Astrocyte (in vitro differentiated cells and primary cell): ENCODE data around the gene ENO2.

Experiments used
- CTCF ChIP-seq: IDR thresholded peaks from 2 replicates; pipeline ENCODE4 v1.5.1; 2011; ENCODE audit warnings: low read depth, mild to moderate bottlenecking, inconsistent platforms, low read length, moderate library complexity; ENCODE audit not compliant: insufficient read depth
- EZH2 ChIP-seq: IDR thresholded peaks from 2 replicates; pipeline ENCODE4 v1.6.1; 2012; ENCODE audit warnings: mild to moderate bottlenecking, low read length, inconsistent platforms; ENCODE audit not compliant: insufficient read depth

DNA sequence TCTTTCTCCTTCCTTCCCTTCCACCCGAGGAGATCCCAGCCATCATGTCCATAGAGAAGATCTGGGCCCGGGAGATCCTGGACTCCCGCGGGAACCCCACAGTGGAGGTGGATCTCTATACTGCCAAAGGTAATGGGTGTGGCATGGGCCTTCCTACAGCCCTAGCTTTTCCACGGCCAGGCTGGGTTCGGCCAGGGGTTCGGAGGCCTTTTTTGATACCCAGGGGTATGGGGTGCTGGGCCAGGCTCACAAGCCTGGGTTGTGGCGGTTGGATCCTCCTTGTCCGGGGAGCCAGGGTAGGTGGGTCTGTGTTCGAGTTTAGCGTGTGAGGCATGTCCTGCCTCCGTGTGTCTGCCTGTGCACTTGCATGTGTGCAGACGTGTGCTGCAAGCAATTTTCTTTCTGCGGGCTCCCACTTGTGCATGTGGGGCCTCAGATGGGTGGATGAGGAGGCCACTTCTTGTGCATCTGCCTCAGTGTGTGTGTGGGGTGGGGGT, 1.5 kb downstream of the ENO2 start:
- TF ChIP-seq CTCF = no peak
- no peak for TF ChIP-seq EZH2
